ENCODE measurements around the gene TRAM2. TPM values are rescaled to one million over a fixed set of nuclear protein-coding genes. Genes with fewer than 3 reads are reported as not detected.

Gene TRAM2
- total and polyA plus RNA-seq, 3 donors from 2014 or later: 21.1 to 34.7 (median 26.1) TPM

DNA sequence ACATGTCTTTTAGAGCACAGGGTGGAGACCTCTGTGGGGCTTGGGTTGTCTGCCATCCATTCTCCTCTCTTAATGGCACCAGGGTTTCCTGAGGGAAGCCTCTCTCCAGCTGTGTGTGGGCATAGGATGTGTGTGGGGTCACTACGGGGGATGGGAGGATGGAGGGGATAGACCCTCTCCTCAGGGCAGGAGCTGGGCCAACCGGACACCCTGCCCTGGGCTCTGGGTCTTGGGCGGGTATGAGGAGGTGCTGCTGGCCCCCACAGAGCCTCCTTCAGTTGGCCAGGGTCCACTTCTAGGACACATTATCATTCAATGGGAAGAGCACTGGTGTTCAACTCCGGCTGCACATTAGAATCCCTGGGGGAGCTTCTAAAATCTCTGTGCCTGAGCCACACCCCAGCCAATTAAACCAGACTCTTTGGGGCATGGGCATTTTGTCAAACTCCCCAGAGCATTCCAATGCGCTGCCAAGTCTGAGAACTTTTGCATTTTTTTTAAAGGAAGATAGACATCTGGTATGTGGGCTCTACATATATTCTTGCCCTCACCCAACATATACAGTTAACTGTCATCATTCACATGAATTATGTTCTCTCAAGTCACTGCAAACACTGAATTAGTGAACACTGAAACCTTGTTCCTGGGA, 38.5 kb downstream of the TRAM2 start:
- TF ChIP-seq, protein P1, sequence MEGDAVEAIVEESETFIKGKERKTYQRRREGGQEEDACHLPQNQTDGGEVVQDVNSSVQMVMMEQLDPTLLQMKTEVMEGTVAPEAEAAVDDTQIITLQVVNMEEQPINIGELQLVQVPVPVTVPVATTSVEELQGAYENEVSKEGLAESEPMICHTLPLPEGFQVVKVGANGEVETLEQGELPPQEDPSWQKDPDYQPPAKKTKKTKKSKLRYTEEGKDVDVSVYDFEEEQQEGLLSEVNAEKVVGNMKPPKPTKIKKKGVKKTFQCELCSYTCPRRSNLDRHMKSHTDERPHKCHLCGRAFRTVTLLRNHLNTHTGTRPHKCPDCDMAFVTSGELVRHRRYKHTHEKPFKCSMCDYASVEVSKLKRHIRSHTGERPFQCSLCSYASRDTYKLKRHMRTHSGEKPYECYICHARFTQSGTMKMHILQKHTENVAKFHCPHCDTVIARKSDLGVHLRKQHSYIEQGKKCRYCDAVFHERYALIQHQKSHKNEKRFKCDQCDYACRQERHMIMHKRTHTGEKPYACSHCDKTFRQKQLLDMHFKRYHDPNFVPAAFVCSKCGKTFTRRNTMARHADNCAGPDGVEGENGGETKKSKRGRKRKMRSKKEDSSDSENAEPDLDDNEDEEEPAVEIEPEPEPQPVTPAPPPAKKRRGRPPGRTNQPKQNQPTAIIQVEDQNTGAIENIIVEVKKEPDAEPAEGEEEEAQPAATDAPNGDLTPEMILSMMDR (IDR thresholded peaks at IDR 0.05): no peak
- TF ChIP-seq POLR2A (IDR thresholded peaks at IDR 0.05): no peak
- peaks cover 8% of the 10 kb centered on the region for H3K4me1 ChIP-seq
- no peaks in the 10 kb centered on the region for H3K27me3 ChIP-seq
- H3K4me3 ChIP-seq: no peak overlapping the region
- intact Hi-C loops (cut with DNase I; ENCODE audit: low total_unique reads): no loop called here
- H3K36me3 ChIP-seq (ENCODE audit: low read depth, missing control alignments): no peaks in the 10 kb centered on the region
- H3K9me3 ChIP-seq: no peaks in the 10 kb centered on the region
- no peak for DNase-seq
- no peak overlapping the region for H3K27ac ChIP-seq
- WGBS, 2 donors: 93 to 100% methylated on average over 4 to 5 of the region's 5 CpGs

DNA sequence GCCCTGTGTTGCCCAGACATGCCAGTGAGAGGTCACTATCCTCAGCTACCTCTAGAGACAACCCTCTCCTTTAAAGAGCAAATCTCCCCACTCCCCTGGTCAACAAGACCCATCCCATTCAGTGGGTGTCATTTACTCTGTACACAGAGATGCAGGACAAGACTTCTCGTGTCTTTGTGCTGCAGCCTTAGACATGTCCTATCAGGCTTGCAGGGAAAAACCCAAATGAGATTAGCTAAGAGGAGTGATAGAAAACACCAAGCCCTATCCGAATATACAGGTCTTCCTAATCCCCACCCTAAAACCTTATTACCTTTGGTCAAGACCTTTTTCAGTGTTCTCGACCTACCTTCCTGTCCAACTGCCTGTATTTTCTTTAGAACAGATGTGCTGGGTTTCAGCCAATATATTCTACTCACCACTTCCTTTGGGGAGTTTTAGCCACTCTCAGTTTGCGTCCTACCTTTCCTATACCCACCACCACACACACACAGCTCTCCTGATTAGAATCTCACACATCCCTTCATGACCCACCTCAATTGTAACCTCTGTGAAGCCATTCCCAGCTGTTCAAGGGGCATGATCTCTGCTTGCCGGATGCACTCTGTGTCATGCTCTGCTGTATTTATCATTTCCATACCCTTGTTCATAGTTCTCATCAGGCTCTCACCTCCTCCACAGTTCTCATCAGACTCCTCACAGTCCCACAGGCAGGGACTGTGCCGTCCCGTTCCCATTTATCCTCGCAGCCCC, 39.7 kb downstream of the TRAM2 start:
- DNase-seq: no peak
- H3K4me3 ChIP-seq: no peak overlapping the region
- no peaks in the 10 kb centered on the region for H3K9me3 ChIP-seq
- 62 to 75% methylated on average over 8 of the region's 8 CpGs for WGBS, 2 donors
- intact Hi-C loops (cut with DNase I; ENCODE audit: low total_unique reads): no loop called here
- H3K27me3 ChIP-seq: no peaks in the 10 kb centered on the region
- peaks cover 8% of the 10 kb centered on the region for H3K4me1 ChIP-seq
- TF ChIP-seq, protein P1 (IDR thresholded peaks at IDR 0.05): no peak
- TF ChIP-seq POLR2A (IDR thresholded peaks at IDR 0.05): no peak
- no peaks in the 10 kb centered on the region for H3K36me3 ChIP-seq (ENCODE audit: low read depth, missing control alignments)
- H3K27ac ChIP-seq: no peak overlapping the region

DNA sequence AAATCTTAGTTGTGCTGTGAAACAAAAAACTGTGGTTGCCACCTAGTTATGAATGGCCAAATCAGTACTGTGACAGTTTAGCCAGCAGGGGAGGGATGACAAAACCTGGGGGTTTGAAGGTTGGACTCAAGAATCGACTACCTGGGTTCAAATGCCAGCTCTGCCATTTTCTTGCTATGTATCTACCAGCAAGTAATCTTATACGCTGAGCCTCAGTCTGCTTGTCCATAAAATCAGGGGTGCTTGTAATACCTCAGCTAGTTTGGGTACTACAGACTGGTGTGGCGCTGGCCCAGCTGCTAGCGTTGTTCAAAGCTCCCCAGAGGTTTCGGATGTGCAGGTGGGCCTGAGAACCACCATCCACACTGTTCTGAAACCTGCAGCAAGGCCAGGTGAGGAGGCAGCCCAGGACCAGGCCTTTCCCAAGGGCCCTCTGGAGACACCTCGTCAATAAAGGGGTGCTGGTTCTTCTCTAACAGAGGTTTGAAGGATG, 40.4 kb downstream of the TRAM2 start:
- no peaks in the 10 kb centered on the region for H3K36me3 ChIP-seq (ENCODE audit: low read depth, missing control alignments)
- no peaks in the 10 kb centered on the region for H3K27me3 ChIP-seq
- no peak for DNase-seq
- H3K27ac ChIP-seq: no peak overlapping the region
- intact Hi-C loops (cut with DNase I; ENCODE audit: low total_unique reads): no loop called here
- H3K9me3 ChIP-seq: no peaks in the 10 kb centered on the region
- TF ChIP-seq POLR2A (IDR thresholded peaks at IDR 0.05): no peak
- TF ChIP-seq, protein P1 (IDR thresholded peaks at IDR 0.05): no peak
- H3K4me1 ChIP-seq: peaks cover 8% of the 10 kb centered on the region
- no peak overlapping the region for H3K4me3 ChIP-seq
- 79 to 97% methylated on average over 2 to 6 of the region's 6 CpGs for WGBS, 2 donors

DNA sequence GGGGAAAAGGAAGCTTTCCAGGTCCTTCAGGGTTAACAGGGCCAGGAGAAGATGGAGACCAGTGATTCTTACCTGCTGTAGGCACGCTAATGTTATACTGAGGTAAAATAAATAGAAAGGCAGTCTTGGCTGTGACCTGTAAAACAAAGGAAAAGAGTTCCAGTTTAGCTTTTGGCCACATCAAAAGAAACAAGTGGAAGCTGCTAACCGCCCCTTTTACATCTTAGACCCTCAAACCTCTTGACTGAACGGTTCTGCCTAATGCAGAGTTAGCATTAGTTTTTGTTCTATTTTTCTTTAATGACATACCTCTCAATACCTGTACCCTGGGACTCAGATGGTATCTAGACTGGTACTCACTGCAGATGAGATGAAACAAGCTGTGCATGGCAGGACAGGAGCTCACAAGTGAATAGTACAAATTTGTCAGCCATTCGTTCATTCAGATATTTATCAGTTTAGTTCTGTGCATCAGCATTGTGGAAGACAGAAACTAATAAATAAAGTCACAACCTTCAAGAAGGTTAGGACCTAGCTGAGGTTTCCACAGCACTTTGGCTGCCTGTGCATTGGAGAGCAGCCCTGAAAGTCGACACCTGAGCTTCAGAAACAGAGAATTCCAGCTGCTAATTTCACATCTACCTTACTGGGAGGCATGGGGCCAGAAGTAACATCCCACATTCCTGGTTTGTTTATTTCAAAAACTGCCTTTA, 41.0 kb downstream of the TRAM2 start:
- no peaks in the 10 kb centered on the region for H3K9me3 ChIP-seq
- TF ChIP-seq, protein P1 (IDR thresholded peaks at IDR 0.05): no peak
- intact Hi-C loops (cut with DNase I; ENCODE audit: low total_unique reads): no loop called here

More for the DNA sequence above, 41.0 kb downstream of the TRAM2 start:
- Histone ChIP-seq H3K27me3 (no peaks in the 10 kb centered on the region), H3K4me1 (peaks cover 8% of the 10 kb centered on the region), H3K36me3 (ENCODE audit: low read depth, missing control alignments) (no peaks in the 10 kb centered on the region), H3K27ac (no peak overlapping the region), H3K4me3 (no peak overlapping the region)
- WGBS, 2 donors: 86 to 88% methylated on average over 5 of the region's 5 CpGs
- DNase-seq: no peak

All from testis (tissue), 3 donors.